Activated CD8-positive, alpha-beta memory T cell treated with anti-CD3 and anti-CD28 coated beads, Interleukin-2, amount 50 U/mL, for 1 hour (primary cell): ENCODE results near the gene IL12B.
"Not testable (repeated sequence)": the region's sequence is repeated elsewhere in the genome, so short reads cannot be mapped to it uniquely, and the experiment has no call there.

ENCODE experiments used
- DNase-seq: peaks from one replicate; pipeline ENCODE4 v3.0.0-alpha.2; 2020; ENCODE audit errors: extremely low read depth

Gene IL12B

GRCh38 chr5:159294921-159295320 is 35.4 kb downstream of the IL12B start:
- DNase-seq: no peak

DNA sequence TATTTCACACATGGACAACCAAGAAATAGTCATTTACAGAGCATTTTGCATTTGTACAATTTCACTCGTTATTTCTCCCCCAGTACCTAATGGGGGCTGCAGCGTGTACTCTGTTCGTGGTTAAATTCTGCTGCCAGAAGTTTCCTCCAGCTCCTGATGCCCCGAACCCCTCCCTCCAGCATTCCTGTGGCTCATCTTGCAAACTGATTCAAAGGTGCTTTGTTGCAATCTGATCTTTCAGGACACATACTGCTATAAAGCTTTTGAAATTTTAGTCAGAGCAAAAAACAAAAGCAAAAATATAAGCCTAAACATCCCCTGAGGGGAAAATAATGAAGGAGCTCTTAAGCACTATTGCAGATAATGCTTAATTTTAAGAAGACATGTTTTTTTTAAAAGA is 39.5 kb downstream of the IL12B start:
- DNase-seq: no peak

DNA sequence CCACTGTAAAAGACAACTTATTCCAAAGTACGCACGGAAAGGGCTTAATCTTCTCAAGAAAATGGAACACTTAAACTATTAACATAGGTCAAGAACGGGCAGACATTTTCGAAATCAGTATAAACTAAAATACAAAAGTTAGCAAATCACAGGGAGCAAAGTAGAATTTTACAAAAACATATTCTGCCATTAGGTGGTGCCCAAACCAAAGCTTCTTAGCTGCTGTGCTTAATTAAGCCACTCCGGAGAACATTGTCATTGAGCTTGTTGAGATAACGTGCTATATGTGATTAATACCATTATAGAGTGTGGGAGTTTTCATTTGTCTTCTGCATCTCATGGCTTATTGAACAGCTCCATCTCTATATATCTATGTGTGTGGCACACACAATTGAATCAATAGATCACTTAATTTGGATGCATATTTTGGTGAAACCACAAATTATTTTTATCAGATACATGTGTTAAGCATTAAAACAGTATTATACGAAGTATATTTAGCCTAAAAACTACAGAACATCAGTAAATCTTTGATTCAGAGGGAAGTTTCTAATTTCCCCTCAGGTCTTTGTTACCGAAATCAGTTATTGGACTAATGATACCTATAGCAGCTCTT is 43.8 kb downstream of the IL12B start:
- no peak for DNase-seq

GRCh38 chr5:159274676-159275075 is 55.6 kb downstream of the IL12B start:
- no peak for DNase-seq

GRCh38 chr5:159273923-159274322 is 56.4 kb downstream of the IL12B start:
- no peak for DNase-seq

DNA sequence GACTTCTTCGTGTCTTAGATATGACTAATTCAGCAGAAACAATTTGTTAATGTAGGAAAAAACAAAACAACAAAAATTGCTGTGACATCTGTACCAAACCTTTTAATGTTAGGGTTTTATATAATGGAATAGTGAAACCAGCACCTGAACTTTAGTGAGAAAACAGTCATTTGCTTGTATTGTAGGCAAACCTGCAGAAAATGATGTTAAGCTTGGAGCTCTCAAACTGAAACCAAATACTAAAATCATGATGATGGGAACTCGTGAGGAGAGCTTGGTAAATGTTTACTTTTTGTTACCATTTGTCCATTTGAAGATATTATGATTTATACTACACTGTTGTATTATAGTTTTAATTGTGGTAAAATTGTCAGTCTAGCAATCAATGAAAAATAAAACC is 60.6 kb downstream of the IL12B start:
- no peak for DNase-seq

- not testable (repeated sequence) for DNase-seq
Measured at GRCh38 chr5:159266764-159267163, 63.5 kb downstream of the IL12B start.
